ENCODE results near the gene TAF4. TPM values are rescaled to one million over a fixed set of nuclear protein-coding genes. Genes with fewer than 3 reads are reported as not detected.

TAF4 gene
- total RNA-seq, 4 donors from 2014 or later, result 6.2 to 37.6 (median 10.7) TPM

- Histone ChIP-seq H3K4me1 (no peaks in the 10 kb centered on the region), H3K27me3 (no peaks in the 10 kb centered on the region), H3K36me3 (no peaks in the 10 kb centered on the region), H3K27ac (no peak overlapping the region), H3K4me3 (no peak overlapping the region), H3K9me3 (no peaks in the 10 kb centered on the region)
- DNase-seq, result no peak
- intact Hi-C loops (cut with DNase I; ENCODE audit: low total_unique reads), result no loop called here
- no peak for TF ChIP-seq POLR2A (IDR thresholded peaks at IDR 0.05)
- no peak for TF ChIP-seq CTCF (IDR thresholded peaks at IDR 0.05)
Measured at GRCh38 chr20:62004614-62005013, 61.1 kb downstream of the TAF4 start.

- Histone ChIP-seq H3K36me3 (no peaks in the 10 kb centered on the region), H3K4me3 (no peak overlapping the region)
- no peak for TF ChIP-seq POLR2A (IDR thresholded peaks at IDR 0.05)
- TF ChIP-seq CTCF (IDR thresholded peaks at IDR 0.05), result no peak
Measured at GRCh38 chr20:62003567-62004405, 61.9 kb downstream of the TAF4 start.

GRCh38 chr20:62002882-62003480 lies 62.7 kb downstream of the TAF4 start:
- no peaks in the 10 kb centered on the region for H3K36me3 ChIP-seq
- H3K27me3 ChIP-seq, result no peaks in the 10 kb centered on the region
- H3K9me3 ChIP-seq, result no peaks in the 10 kb centered on the region
- H3K27ac ChIP-seq, result no peak overlapping the region
- intact Hi-C loops (cut with DNase I; ENCODE audit: low total_unique reads), result no loop called here
- H3K4me3 ChIP-seq, result no peak overlapping the region
- no peak for DNase-seq
- TF ChIP-seq POLR2A (IDR thresholded peaks at IDR 0.05), result no peak
- TF ChIP-seq CTCF (IDR thresholded peaks at IDR 0.05), result no peak
- H3K4me1 ChIP-seq, result no peaks in the 10 kb centered on the region

More at GRCh38 chr20:62003567-62004405, 61.9 kb downstream of the TAF4 start:
- Histone ChIP-seq H3K27ac (no peak overlapping the region), H3K27me3 (no peaks in the 10 kb centered on the region), H3K4me1 (no peaks in the 10 kb centered on the region), H3K9me3 (no peaks in the 10 kb centered on the region)
- DNase-seq, result no peak
- intact Hi-C loops (cut with DNase I; ENCODE audit: low total_unique reads), result no loop called here

- H3K27ac ChIP-seq, result no peak overlapping the region
- no peaks in the 10 kb centered on the region for H3K4me1 ChIP-seq
- intact Hi-C loops (cut with DNase I; ENCODE audit: low total_unique reads), result no loop called here
- TF ChIP-seq POLR2A (IDR thresholded peaks at IDR 0.05) (no peak), CTCF (IDR thresholded peaks at IDR 0.05) (no peak)
- no peak for DNase-seq
- H3K36me3 ChIP-seq, result no peaks in the 10 kb centered on the region
- no peaks in the 10 kb centered on the region for H3K9me3 ChIP-seq
- H3K4me3 ChIP-seq, result no peak overlapping the region
- H3K27me3 ChIP-seq, result no peaks in the 10 kb centered on the region
Measured at GRCh38 chr20:62001178-62001715, 64.4 kb downstream of the TAF4 start.
